Lung microvascular endothelial cell (primary cell): ENCODE measurements around the gene FGGY. TPM values are rescaled to one million over a fixed set of nuclear protein-coding genes. Genes with fewer than 3 reads are reported as not detected.
"Not testable (repeated sequence)": the region's sequence is repeated elsewhere in the genome, so short reads cannot be mapped to it uniquely, and the experiment has no call there.

ENCODE experiments used
- DNase-seq, 2 donors: peaks; one replicate each; pipeline versions ENCODE4 v3.0.0 to v3.0.0-alpha.2; 2010; ENCODE audit warnings: low read depth in 2 of 2
- total RNA-seq: library from RNA; depleted of rRNA; stranded (reverse); fragments of >200 nt; gene quantifications from 2 replicates; pipeline ENCODE4 v1.2.1, GENCODE V29; 2014

The FGGY gene
- total RNA-seq, 1 donor from 2014 or later, result 11.1 TPM

DNA sequence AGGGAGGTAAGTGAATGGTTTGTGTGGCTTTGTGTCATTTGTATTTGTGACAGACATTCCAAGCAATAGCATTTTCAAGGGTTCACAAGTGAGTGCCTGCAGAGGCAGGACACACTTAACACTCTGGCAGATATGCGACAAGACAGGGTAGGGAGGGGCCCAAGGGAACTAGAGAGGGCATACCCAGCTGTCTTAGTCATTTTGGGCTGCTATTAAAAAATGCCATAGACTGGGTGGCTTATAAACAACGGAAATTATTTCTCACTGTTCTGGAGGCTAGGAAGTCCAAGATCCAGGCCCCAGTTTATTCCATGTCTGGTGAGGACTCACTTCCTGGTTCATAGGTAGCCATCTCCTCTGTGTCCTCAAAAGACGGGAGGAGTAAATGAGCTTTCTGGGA, 137.4 kb downstream of the FGGY start:
- DNase-seq, result peak in 1 of 2 donors; percentile 42

DNA sequence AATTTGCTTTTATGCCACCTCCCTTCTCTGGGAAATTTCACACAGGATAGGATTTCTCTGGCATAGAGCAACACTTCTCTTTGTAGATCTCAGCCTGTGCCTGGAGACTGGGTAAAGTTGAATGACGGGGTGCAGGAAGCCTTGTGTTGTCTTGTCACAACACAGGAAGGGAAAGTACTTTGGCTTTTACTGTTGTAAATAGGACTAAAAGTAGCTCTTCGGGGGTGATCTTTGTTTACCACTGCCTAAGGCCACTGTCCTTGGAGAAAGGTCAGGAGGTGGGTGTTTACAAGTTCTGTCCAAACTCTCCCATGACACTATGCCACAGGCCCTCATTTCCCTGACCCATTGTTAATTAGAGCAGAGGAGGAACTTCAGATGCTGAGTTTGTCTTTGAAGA, 139.7 kb downstream of the FGGY start:
- no peak for DNase-seq

DNA sequence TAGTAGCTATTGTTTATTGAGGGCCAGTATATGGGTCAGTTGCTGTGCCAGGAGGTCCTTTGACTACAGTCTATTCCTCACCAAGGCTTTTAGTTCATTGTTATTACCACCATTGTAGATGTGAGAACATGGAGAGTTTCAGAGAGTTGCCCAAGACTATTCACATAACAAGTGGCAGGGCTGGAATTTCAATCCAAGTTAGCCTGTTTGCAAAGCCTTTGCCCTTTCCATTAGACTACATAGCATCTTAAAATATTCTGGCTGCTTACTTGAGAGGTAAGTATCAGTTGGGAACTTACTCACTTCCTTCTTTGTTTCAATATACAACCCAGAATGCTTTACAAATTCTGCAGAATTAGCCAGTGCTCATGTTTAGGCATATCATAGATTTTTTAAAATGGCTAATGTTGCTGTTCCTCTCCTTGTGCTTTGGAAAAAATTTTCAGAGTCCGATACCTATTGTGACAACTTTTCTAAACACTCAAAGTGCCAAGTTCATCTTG, 141.2 kb downstream of the FGGY start:
- no peak for DNase-seq

DNA sequence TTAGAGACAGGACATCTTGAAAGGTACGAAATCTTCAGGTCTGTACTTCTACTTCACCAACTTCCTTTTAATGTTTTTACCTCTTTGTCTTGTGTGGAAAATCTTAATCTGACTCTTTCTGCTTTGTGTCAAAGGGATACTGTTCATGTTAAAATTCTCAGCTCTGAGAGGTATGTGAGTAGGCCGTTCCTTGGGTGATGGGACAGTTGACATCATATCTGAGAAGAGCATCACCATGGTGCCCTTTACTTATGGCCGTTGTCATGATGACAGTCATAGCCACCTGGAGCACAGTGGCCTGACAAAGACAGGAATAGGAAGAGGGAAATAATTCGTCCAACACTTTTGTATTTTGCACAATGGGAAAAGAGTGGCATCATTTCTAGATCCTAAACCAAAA, 145.6 kb downstream of the FGGY start:
- DNase-seq, result no peak

DNA sequence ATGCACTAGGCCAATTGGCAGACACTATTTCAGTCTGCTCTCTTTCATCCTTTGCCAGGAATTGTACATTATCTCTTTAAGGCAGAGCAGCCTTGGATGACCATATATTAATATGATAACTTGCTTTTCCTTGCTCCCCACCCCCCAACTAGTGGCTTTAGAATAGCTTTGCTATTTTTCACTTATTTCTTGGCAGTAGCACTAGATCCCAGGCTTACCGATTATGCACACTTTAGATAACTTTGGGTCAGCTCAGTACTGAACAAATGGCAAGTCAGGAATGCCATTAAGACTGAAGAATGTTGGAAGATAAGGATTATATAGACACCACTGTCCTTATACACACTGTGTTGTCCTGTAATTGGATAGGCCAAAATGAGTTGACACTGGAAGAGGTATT, 146.4 kb downstream of the FGGY start:
- DNase-seq, result no peak

GRCh38 chr1:59444520-59444919, 147.6 kb downstream of the FGGY start:
- DNase-seq, result no peak

- DNase-seq, result no peak
Measured at GRCh38 chr1:59445040-59445439, 148.1 kb downstream of the FGGY start.

GRCh38 chr1:59446257-59446901, 149.5 kb downstream of the FGGY start:
- no peak for DNase-seq

DNA sequence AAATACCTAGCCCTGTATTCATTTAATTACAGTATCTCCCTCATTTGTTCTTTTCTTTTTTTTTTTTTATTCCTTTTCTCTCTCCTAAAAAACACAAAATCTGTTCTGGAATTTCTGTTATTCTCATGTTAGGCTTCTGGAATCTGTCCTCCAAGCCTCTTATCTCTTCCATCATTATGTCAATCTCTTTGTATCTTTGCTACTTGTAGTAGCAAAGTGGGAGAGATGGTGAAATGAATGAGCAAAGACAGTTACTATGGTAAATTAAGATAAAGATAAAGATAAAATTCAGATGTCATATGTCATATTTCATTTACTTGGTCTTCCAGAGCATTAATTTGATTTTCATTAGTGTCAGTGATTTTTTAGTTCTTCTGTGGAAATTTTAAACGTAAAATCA, 155.1 kb downstream of the FGGY start:
- DNase-seq, result no peak

DNA sequence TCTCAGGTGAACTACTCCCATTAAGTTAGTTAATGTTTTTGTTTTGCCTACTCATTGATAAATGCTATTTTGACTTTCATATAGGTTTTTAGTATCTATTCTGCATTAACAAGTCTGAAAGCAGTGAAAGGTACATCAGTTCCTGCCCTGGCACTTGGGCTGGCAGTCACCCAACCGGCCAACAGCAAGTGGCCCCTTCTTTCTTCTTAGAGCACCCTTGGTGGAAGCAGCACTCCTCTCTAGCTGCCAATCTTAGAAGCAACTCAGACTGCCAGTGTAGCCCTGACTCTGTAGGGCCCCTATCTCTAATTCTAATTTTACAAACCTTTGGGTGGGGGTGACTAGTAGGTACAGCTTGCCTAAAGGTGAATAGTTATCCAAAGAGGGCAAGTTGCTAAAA, 155.7 kb downstream of the FGGY start:
- no peak for DNase-seq

DNA sequence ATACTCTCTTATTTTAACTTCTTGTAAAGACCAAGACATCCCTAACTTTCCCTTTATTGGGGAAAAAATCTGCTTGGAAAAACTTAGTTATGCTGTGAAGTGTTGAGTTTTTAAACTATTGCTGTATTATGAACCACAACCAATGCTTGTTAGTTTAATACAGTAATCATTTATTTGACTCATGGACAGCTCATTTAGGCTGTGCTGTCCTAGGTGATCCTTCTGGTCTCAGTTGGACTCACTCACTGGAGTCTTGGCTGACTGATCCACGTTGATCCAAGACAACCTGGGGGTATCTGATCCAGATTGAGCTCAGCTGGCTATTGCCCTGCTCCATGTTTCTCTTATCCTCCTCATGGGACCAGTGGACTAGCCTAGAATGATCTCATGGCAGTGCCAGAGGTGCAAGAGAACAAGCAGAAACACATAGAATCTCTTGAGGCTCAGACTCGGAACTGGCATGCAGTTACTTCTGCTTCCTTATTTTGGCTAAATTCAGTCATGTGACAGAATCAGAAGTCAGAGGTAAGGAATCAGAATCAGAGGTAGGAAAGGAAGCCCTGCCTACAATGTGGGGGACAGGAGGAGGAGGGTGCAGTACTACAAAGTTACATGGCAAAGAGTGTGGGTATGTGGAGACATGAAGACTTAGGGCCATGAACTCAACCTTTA, 156.5 kb downstream of the FGGY start:
- no peak for DNase-seq

DNA sequence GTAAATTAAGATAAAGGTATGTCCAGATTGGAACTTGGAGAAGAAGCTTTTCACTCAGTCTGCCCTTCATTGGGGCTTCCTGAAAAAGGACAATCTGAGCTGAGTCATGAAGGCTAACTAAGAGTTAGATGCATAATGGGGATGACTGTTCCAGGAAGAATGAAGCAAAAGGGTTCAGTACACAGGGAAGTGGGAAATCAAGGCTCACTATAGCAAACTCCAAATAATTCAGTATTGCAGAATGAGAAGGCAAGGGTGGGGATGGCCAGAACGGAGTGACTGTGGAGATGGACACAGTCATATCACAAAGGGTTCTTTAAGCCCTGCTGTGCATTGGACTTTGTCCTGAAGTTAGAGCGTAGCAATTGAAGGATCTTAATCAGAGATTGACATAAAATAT, 158.3 kb downstream of the FGGY start:
- DNase-seq, result peak in 1 of 2 donors; percentile 65

DNA sequence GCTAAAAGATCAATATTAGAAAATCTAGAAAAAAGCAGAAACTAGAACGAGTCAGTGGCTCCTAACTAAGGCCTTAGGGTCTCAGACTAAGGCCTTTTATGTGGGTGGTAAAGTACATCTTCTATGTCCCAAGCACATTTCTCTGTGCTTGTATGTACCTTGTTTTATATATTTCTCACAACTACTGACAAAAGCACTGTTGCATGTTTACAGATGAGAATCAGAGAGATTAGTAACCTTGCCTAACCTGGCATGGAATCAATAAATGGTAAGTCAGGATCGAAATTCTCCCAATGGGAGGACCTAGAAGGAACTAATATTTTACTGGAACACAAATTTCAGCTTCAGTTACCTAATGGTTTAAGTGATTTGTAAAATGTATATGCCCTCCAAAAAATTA, 160.9 kb downstream of the FGGY start:
- no peak for DNase-seq

- no peak for DNase-seq
Measured at GRCh38 chr1:59458884-59459283, 162.0 kb downstream of the FGGY start.

DNA sequence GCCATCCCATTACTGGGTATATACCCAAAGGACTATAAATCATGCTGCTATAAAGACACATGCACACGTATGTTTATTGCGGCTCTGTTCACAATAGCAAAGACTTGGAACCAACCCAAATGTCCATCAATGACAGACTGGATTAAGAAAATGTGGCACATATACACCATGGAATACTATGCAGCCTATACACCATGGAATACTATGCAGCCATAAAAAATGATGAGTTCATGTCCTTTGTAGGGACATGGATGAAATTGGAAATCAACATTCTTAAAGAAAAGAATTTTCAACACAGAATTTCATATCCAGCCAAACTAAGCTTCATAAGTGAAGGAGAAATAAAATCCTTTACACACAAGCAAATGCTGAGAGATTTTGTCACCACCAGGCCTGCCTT, 166.0 kb downstream of the FGGY start:
- DNase-seq, result not testable (repeated sequence)

GRCh38 chr1:59465478-59465877, 168.6 kb downstream of the FGGY start:
- peak; percentile 37 to 78 for DNase-seq

DNA sequence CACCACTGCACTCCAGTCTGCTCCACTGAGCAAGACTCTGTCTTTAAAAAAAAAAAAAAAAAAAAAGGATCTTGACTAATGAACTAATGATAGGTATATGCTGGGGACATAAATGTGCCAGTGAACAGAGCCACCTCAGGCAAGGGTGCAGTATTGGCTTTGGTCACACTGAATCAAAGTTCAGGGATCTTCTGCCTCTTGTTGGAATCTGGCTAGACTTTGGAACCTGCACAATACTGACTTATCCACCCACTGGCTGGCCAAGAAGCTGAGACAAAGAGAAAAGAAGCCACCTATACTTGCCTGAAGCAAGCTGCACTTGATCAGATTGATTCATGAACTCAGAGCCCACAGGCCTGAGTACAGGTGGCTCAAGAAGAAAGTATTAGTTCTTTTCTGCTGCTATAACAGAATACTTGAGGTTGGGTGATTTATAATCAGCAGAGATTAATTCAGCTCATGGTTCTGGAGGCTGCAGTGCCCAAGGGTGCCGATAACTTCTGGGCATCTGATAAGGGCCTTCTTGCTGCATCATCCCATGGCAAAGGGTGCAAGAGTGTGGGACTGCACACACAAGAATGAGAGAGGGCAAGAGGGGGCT, 172.0 kb downstream of the FGGY start:
- no peak for DNase-seq

DNA sequence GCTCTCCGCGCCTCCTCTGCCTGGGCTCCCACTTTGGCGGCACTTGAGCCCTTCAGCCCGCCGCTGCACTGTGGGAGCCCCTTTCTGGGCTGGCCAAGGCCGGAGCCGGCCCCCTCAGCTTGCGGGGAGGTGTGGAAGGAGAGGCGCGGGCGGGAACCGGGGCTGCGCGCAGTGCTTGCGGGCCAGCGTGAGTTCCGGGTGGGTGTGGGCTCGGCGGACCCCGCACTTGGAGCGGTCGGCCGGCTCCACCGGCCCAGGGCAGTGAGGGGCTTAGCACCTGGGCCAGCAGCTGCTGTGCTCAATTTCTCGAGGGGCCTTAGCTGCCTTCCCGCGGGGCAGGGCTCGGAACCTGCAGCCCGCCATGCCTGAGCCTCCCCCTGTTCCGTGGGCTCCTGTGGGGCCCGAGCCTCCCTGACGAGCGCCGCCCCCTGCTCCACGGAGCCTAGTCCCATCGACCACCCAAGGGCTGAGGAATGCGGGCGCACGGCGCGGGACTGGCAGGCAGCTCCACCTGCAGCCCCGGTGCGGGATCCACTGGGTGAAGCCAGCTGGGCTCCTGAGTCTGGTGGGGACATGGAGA, 175.2 kb downstream of the FGGY start:
- not testable (repeated sequence) for DNase-seq

- no peak for DNase-seq
Measured at GRCh38 chr1:59473831-59474230, 176.9 kb downstream of the FGGY start.

DNA sequence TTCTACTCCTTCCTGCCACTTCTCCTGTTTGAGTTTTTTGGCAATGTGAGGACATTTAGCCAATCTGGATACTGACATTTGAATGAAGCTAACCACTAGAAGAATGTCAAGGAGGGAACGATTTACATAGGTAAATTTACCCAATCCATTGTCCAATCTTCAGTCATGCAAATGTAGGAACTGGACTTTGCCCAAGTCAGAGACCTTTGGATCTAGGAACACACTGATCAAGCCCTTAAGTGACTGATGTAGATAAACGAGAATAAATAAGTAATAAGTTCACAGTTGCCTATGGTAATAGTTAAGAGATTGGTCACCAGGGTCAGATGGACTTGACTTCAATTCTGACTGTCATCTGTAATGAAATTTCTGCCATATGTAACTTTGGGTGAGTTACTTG, 177.6 kb downstream of the FGGY start:
- DNase-seq, result no peak

DNA sequence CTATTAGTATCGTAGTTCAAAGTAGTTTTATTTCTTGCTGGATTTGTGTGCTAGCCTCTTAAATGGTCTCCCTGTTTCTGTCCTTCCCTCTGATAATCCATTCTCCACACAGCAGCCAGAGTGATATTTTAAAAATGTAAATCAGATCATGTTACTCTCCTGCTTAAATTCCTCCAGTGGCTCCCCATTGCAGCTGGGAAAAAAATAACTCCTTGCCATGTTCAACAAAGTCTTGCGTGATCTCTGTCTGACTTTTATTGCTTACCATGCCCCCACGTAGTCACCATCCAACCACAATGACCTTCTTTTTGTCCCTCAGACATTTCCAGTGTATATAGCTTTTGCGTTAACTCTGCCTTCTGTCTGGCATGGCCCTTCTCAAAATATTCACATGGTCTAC, 178.8 kb downstream of the FGGY start:
- DNase-seq, result no peak

DNA sequence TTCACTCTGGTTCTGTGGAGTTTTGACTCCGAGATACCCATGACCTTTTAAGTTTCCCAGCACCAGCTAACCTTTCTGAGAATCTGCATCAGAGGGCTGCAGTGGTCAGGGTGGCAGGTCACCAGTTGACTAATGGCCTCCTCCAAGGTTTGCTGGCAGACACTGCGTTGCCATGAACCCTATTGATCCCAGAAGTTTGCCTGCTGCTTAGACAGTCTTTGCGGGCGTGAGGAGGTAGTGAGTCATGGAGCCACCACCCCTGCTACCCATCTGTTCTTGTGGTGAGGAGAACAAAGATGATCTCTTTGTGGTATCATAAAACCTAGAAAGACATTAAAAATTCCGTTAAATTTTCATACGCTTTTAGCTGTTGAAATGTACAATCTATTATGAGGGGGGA, 180.4 kb downstream of the FGGY start:
- DNase-seq, result peak in 1 of 2 donors; percentile 15

- no peak for DNase-seq
Measured at GRCh38 chr1:59477867-59478266, 181.0 kb downstream of the FGGY start.
